ENCODE measurements around the gene MAD1L1.

DNA sequence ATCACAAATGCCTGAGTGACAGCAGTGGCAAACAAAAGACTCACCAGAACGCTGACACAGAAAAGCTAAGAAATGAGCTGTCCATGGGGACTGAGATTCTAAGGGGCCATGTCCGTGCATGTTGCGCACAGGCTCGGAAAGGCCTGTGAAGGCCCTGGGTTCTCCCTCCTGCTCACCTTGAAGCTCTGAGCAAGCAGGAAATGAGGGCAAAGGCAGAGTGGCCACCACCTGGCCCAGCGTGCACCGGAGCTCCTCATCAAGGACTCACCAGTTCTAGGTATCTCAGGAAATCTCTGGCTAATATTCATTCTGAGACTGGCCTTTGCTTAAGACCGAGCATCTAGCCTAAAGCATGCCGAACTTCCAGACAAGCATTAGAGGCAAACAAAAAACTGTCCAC is 52.7 kb downstream of the MAD1L1 start:
- TF ChIP-seq, protein P1, sequence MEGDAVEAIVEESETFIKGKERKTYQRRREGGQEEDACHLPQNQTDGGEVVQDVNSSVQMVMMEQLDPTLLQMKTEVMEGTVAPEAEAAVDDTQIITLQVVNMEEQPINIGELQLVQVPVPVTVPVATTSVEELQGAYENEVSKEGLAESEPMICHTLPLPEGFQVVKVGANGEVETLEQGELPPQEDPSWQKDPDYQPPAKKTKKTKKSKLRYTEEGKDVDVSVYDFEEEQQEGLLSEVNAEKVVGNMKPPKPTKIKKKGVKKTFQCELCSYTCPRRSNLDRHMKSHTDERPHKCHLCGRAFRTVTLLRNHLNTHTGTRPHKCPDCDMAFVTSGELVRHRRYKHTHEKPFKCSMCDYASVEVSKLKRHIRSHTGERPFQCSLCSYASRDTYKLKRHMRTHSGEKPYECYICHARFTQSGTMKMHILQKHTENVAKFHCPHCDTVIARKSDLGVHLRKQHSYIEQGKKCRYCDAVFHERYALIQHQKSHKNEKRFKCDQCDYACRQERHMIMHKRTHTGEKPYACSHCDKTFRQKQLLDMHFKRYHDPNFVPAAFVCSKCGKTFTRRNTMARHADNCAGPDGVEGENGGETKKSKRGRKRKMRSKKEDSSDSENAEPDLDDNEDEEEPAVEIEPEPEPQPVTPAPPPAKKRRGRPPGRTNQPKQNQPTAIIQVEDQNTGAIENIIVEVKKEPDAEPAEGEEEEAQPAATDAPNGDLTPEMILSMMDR (conservative IDR thresholded peaks at IDR 0.05; ENCODE audit: low read depth, low read length): no peak
- no peak for TF ChIP-seq EZH2 (IDR thresholded peaks at IDR 0.05; ENCODE audit: borderline replicate concordance, low read depth, low read length, poor library complexity, severe bottlenecking)
